Smooth muscle cell (in vitro differentiated cells): ENCODE measurements around the gene KLK5. TPM values are rescaled to one million over a fixed set of nuclear protein-coding genes. Genes with fewer than 3 reads are reported as not detected.

Source experiments
- DNase-seq: peaks from one replicate; lab custom pipeline; 2025; ENCODE audit not compliant: unreplicated experiment; lab: John Stamatoyannopoulos, UW
- H2AFZ ChIP-seq: fragments of 200-600 bp; sonication (generic); 2 replicates; pipeline ENCODE4 v1.6.0; 2016; ENCODE audit warnings: antibody characterized with exemption, low read depth, mild to moderate bottlenecking
- H3F3A ChIP-seq: fragments of 200-600 bp; sonication (generic); 2 replicates; pipeline ENCODE4 v1.6.0; 2017; ENCODE audit warnings: antibody characterized with exemption, low read depth
- H3K27ac ChIP-seq: fragments of 200-600 bp; sonication (generic); 2 replicates; pipeline ENCODE4 v1.5.1; 2016; ENCODE audit warnings: low read depth, mild to moderate bottlenecking
- H3K27me3 ChIP-seq: fragments of 200-600 bp; sonication (generic); 2 replicates; pipeline ENCODE4 v1.6.1; 2016; ENCODE audit warnings: low read depth, mild to moderate bottlenecking
- H3K36me3 ChIP-seq: fragments of 200-600 bp; sonication (generic); 2 replicates; pipeline ENCODE4 v1.5.1; 2016; ENCODE audit warnings: low read depth
- H3K4me1 ChIP-seq: fragments of 200-600 bp; sonication (generic); 2 replicates; pipeline ENCODE4 v1.5.1; 2016; ENCODE audit warnings: low read depth
- H3K4me2 ChIP-seq: fragments of 200-600 bp; sonication (generic); 2 replicates; pipeline ENCODE4 v1.6.0; 2016; ENCODE audit warnings: mild to moderate bottlenecking
- H3K4me3 ChIP-seq: fragments of 200-600 bp; sonication (generic); 2 replicates; pipeline ENCODE4 v1.5.1; 2016; ENCODE audit warnings: mild to moderate bottlenecking
- H3K79me2 ChIP-seq: fragments of 200-600 bp; sonication (generic); 2 replicates; pipeline ENCODE4 v1.6.0; 2016; ENCODE audit warnings: low read depth, mild to moderate bottlenecking
- H3K9ac ChIP-seq: fragments of 200-600 bp; sonication (generic); 2 replicates; pipeline ENCODE4 v1.6.0; 2016; ENCODE audit warnings: low read depth
- H3K9me3 ChIP-seq: fragments of 200-600 bp; sonication (generic); replicated peaks from 2 replicates; pipeline ENCODE4 v1.5.1; 2016; ENCODE audit warnings: low read depth
- H4K20me1 ChIP-seq: fragments of 200-600 bp; sonication (generic); 2 replicates; pipeline ENCODE4 v1.6.0; 2016; ENCODE audit warnings: low read depth
- WGBS: methylation state at CpG from one replicate; pipeline ENCODE4 v1.1.7; 2016; ENCODE audit warnings: low lambda C conversion rate; 5-methylcytosine and 5-hydroxymethylcytosine counted together
- polyA plus RNA-seq: library from polyadenylated mRNA; unstranded; fragments of >200 nt; fragmentation: Nextera tagmentation; extraction: Ambion mirVana; gene quantifications from 2 replicates; pipeline ENCODE4 v1.2.1, GENCODE V29; 2016
- total RNA-seq: library from RNA; depleted of rRNA; stranded (reverse); fragments of >200 nt; gene quantifications from 2 replicates; pipeline ENCODE4 v1.2.3, GENCODE V29; 2014
- TF ChIP-seq, protein P1 (sequence below): fragments of 200-600 bp; sonication (generic); IDR thresholded peaks from 2 replicates; pipeline ENCODE4 v1.5.1; 2017; ENCODE audit warnings: borderline replicate concordance, mild to moderate bottlenecking, antibody characterized with exemption; ENCODE audit not compliant: insufficient read depth, poor library complexity, severe bottlenecking

The KLK5 gene
- total and polyA plus RNA-seq, 2 experiments from 2014 or later: 0.38 to 1.2 TPM

DNA sequence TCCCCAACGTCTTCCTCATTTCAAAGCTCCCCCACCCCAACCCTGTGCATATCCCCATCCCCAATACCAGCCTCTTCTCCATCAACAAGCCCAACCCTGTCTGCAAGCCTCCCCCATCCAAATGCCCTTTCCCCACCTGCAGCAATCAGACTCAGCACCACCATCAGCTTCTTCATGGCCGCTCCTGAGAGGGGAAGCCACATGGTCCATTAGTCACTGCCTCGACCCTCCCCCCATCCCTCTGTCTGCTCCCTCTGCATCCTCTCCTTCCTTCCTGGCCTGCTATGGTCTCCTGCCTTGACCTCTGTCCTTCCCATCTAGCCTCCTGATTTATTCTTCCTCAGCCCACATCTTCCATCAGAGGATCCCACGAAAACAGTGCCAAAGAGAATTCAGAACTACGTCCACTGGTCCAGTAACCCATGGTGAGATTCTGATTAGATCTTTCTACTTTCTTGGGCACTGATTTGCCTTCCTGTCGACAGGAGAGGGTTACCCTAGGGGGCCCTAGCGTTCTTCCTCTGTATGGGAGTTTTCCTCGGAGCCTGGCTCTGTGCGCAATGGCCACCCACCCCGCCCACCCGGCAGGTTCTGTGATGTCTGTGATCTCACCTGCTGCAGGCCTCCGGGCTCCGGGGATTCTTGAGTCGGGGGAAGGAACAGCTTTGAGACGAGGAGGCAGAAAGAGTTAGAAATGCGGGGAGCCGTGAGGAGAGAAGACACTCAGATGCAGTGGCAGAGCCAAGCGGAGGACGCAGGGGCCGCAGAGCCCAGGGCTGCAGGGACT lies 15.3 kb upstream of the KLK5 start:
- no peak for DNase-seq
- H2AFZ ChIP-seq: no peak overlapping the region
- H3K27ac ChIP-seq: peak overlapping the region; percentile 49
- no peaks in the 10 kb centered on the region for H3K79me2 ChIP-seq
- H3K4me3 ChIP-seq: no peak overlapping the region
- no peaks in the 10 kb centered on the region for H3K4me1 ChIP-seq
- H4K20me1 ChIP-seq: no peaks in the 10 kb centered on the region
- no peak overlapping the region for H3K4me2 ChIP-seq
- H3K9me3 ChIP-seq: no peaks in the 10 kb centered on the region
- no peaks in the 10 kb centered on the region for H3K36me3 ChIP-seq
- TF ChIP-seq, protein P1, sequence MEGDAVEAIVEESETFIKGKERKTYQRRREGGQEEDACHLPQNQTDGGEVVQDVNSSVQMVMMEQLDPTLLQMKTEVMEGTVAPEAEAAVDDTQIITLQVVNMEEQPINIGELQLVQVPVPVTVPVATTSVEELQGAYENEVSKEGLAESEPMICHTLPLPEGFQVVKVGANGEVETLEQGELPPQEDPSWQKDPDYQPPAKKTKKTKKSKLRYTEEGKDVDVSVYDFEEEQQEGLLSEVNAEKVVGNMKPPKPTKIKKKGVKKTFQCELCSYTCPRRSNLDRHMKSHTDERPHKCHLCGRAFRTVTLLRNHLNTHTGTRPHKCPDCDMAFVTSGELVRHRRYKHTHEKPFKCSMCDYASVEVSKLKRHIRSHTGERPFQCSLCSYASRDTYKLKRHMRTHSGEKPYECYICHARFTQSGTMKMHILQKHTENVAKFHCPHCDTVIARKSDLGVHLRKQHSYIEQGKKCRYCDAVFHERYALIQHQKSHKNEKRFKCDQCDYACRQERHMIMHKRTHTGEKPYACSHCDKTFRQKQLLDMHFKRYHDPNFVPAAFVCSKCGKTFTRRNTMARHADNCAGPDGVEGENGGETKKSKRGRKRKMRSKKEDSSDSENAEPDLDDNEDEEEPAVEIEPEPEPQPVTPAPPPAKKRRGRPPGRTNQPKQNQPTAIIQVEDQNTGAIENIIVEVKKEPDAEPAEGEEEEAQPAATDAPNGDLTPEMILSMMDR: no peak
- H3K27me3 ChIP-seq: no peaks in the 10 kb centered on the region
- 44% methylated on average over 18 of the region's 20 CpGs for WGBS
- H3K9ac ChIP-seq: peak overlapping the region; percentile 8
- no peaks in the 10 kb centered on the region for H3F3A ChIP-seq

DNA sequence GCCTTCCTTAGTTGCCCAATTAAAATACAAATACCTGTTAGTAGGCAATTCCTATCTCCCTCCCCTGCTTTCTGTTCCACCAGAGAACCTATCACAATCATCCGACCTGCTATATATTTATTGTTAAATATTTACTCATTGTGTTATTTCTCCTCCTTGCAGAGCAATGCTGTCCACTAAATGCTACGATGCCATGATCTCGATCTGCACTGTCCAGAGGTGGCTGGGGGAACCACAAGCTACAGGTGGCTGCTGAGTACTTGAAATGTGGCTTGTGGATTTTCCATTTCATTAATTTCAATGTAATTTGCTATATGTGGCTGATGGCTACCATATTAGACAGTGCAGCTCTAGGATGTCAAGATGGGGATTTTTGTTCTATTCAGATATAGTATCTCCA lies 11.4 kb upstream of the KLK5 start:
- TF ChIP-seq, protein P1: no peak
- H3K9ac ChIP-seq: no peak overlapping the region
- no peaks in the 10 kb centered on the region for H3F3A ChIP-seq
- no peaks in the 10 kb centered on the region for H3K36me3 ChIP-seq
- 87% methylated on average over 3 of the region's 3 CpGs for WGBS
- H3K4me1 ChIP-seq: no peaks in the 10 kb centered on the region
- no peaks in the 10 kb centered on the region for H4K20me1 ChIP-seq
- H3K9me3 ChIP-seq: no peaks in the 10 kb centered on the region
- H3K27me3 ChIP-seq: no peaks in the 10 kb centered on the region
- H3K4me3 ChIP-seq: no peak overlapping the region
- H3K79me2 ChIP-seq: no peaks in the 10 kb centered on the region
- no peak overlapping the region for H3K4me2 ChIP-seq
- no peak overlapping the region for H3K27ac ChIP-seq
- no peak overlapping the region for H2AFZ ChIP-seq
- DNase-seq: no peak

DNA sequence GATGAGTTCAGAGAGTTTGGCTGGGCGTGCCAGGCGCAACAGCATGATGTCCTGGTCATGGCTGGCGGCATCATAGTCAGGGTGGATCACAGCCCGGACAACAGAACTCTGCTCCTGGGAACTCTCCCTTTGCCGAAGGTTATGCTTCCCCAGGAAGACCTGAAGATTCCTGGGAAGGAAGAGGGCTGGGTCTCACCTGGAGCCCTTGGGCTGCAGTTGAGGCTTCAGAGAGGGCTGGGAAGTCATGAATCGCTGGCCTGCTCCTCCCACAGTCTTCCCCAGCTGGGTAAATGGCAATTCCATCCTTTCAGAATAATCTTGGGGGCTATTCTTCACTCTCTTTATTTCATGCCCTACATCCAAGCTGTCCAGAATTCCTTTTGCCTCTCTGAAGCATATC lies 10.5 kb upstream of the KLK5 start:
- WGBS: 92% methylated on average over 6 of the region's 6 CpGs
- Histone ChIP-seq H3K4me2 (no peak overlapping the region), H3K9me3 (no peaks in the 10 kb centered on the region), H2AFZ (no peak overlapping the region), H3K4me3 (no peak overlapping the region), H3K36me3 (no peaks in the 10 kb centered on the region), H4K20me1 (no peaks in the 10 kb centered on the region), H3K9ac (no peak overlapping the region), H3K4me1 (no peaks in the 10 kb centered on the region), H3K27ac (no peak overlapping the region), H3F3A (no peaks in the 10 kb centered on the region), H3K79me2 (no peaks in the 10 kb centered on the region), H3K27me3 (no peaks in the 10 kb centered on the region)
- no peak for DNase-seq
- TF ChIP-seq, protein P1: no peak

DNA sequence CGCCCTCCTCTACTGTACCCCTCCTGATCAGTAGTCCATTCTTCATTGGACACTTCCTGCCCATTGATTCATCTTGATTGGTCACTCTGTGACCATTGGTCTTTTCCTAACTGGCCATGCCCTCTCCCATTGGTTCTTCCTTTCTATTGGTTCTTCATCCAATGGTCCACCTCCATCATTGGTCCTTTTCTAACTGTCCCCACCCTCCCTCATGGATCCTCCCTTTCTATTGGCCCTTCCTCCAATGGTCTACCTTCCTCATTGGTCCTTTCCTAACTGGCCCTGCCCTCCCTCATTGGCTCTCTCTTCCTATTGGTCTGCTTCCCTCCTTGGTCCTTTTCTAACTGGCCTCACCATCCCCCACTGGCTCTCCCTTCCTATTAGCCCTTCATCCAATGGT lies 9.4 kb upstream of the KLK5 start:
- TF ChIP-seq, protein P1: no peak
- Histone ChIP-seq H3K4me3 (no peak overlapping the region), H3K27ac (no peak overlapping the region), H3K4me2 (no peak overlapping the region), H3K4me1 (no peaks in the 10 kb centered on the region), H3K79me2 (no peaks in the 10 kb centered on the region), H2AFZ (no peak overlapping the region), H3F3A (no peaks in the 10 kb centered on the region), H3K36me3 (no peaks in the 10 kb centered on the region), H3K9ac (no peak overlapping the region), H4K20me1 (no peaks in the 10 kb centered on the region), H3K9me3 (no peaks in the 10 kb centered on the region), H3K27me3 (no peaks in the 10 kb centered on the region)
- no peak for DNase-seq
- 95% methylated on average over 1 of the region's 1 CpG for WGBS
